HG03469 (cell line): ENCODE data around the gene INSC.
"Not testable (repeated sequence)": the region's sequence is repeated elsewhere in the genome, so short reads cannot be mapped to it uniquely, and the experiment has no call there.

ENCODE experiments used
- ATAC-seq: cut with Tn5 transposase; IDR thresholded peaks from one replicate; pipeline ENCODE4 v1.9.1; 2021; ENCODE audit warnings: mild to moderate bottlenecking, moderate library complexity, moderate number of reproducible peaks; ENCODE audit not compliant: unreplicated experiment

The INSC gene

GRCh38 chr11:15114501-15115475 lies at the start of gene INSC:
INSC (plus strand) TSS chr11:15114923; CDS start chr11:15149175, 34,252 bp downstream.
- no peak for ATAC-seq

GRCh38 chr11:15069751-15070150 lies 45.0 kb upstream of the INSC start:
- ATAC-seq = not testable (repeated sequence)

- ATAC-seq = no peak
These were observed 43.0 kb upstream of the INSC start for GRCh38 chr11:15071556-15072255.

- ATAC-seq = no peak
These were observed 42.1 kb upstream of the INSC start for GRCh38 chr11:15072551-15073143.

GRCh38 chr11:15073361-15074205 lies 41.1 kb upstream of the INSC start, which contains the start of gene CALCB:
CALCB (plus strand) TSS chr11:15073593; CDS start chr11:15074719, 1,126 bp downstream.
- no peak for ATAC-seq

- peak; percentile 93 for ATAC-seq
These were observed 40.2 kb upstream of the INSC start for GRCh38 chr11:15074206-15075161.

GRCh38 chr11:15075162-15075526 lies 39.6 kb upstream of the INSC start:
- ATAC-seq = no peak

- ATAC-seq = no peak
These were observed 23.5 kb upstream of the INSC start for GRCh38 chr11:15091175-15091574.

- no peak for ATAC-seq
These were observed 23.1 kb upstream of the INSC start for GRCh38 chr11:15091625-15092024.

GRCh38 chr11:15093432-15093831 lies 21.3 kb upstream of the INSC start:
- peak; percentile 95 for ATAC-seq

GRCh38 chr11:15095736-15096228 lies 18.9 kb upstream of the INSC start:
- no peak for ATAC-seq

- ATAC-seq = no peak
These were observed 17.3 kb upstream of the INSC start for GRCh38 chr11:15097411-15097810.

- ATAC-seq = no peak
These were observed 15.5 kb upstream of the INSC start for GRCh38 chr11:15099267-15099666.

GRCh38 chr11:15101072-15101709 lies 13.5 kb upstream of the INSC start:
- peak; percentile 72 for ATAC-seq

GRCh38 chr11:15104166-15104565 lies 10.6 kb upstream of the INSC start:
- ATAC-seq = no peak

GRCh38 chr11:15106201-15106965 lies 8.3 kb upstream of the INSC start:
- ATAC-seq = no peak

- peak; percentile 64 for ATAC-seq
These were observed 6.8 kb upstream of the INSC start for GRCh38 chr11:15107730-15108515.
